ENCODE measurements around the gene CDC40. TPM values are rescaled to one million over a fixed set of nuclear protein-coding genes. Genes with fewer than 3 reads are reported as not detected.

Gene CDC40
- total RNA-seq, 1 donor from 2014 or later = 37.3 TPM

DNA sequence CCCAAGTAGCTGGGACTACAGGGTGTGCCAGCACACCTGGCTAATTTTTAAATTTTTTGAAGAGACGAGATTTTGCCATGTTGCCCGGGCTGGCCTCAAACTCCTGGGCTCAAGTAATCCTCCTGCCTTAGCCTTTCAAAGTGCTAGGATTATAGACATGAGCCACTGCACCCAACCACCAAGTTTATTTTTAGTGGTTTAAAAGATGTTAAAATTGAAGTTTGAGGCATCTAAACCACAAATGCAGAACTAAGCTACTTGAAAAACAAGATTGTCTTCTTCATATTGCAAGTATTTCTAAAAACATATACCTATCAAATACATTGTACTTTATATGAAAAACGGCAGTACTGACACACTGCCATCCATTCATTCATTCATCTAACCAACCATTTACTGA is 32.4 kb upstream of the CDC40 start:
- ChIA-PET CTCF (no interaction called here), POLR2A (interaction anchor here (0.7 to 1.0 kb wide), 3 partner anchors 13 to 799 kb away, joined by 3 to 4 read pairs (median 4); no protein-coding TSS in a partner anchor)
- no peaks in the 10 kb centered on the region for H3K36me3 Mint-ChIP-seq (ENCODE audit: low read depth)
- ATAC-seq (ENCODE audit: low read depth) (no peak), DNase-seq (no peak)
- H3K27ac Mint-ChIP-seq = peak overlapping the region; percentile 50
- no peaks in the 10 kb centered on the region for H3K27me3 Mint-ChIP-seq
- intact Hi-C loops (cut with micrococcal nuclease) = no loop called here
- H3K9me3 Mint-ChIP-seq = no peaks in the 10 kb centered on the region
- peak overlapping the region; percentile 55 for H3K4me3 Mint-ChIP-seq
- peaks cover 30% of the 10 kb centered on the region for H3K4me1 Mint-ChIP-seq
- TF ChIP-seq, protein P1, sequence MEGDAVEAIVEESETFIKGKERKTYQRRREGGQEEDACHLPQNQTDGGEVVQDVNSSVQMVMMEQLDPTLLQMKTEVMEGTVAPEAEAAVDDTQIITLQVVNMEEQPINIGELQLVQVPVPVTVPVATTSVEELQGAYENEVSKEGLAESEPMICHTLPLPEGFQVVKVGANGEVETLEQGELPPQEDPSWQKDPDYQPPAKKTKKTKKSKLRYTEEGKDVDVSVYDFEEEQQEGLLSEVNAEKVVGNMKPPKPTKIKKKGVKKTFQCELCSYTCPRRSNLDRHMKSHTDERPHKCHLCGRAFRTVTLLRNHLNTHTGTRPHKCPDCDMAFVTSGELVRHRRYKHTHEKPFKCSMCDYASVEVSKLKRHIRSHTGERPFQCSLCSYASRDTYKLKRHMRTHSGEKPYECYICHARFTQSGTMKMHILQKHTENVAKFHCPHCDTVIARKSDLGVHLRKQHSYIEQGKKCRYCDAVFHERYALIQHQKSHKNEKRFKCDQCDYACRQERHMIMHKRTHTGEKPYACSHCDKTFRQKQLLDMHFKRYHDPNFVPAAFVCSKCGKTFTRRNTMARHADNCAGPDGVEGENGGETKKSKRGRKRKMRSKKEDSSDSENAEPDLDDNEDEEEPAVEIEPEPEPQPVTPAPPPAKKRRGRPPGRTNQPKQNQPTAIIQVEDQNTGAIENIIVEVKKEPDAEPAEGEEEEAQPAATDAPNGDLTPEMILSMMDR (IDR thresholded peaks at IDR 0.05) = no peak

DNA sequence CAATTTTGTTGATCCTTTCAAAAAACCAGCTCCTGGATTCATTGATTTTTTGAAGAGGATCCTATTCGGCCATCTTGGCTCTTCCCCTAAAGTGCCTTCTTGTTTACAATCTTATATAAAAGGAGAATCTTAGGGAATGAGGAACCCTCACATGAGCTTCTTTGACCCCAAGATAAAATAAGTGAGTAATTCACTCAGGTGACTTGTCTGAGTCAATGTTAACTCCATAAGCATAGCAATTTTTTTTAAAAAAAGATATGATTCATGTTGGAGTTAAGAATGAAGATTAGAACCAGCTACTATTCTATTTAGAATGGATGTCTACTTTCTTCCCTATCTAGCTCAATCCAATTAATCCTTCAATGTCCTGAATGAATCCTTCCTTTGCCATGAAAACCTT is 21.7 kb upstream of the CDC40 start:
- Mint-ChIP-seq H3K27ac (no peak overlapping the region), H3K9me3 (no peaks in the 10 kb centered on the region), H3K4me3 (no peak overlapping the region), H3K36me3 (ENCODE audit: low read depth) (peaks cover 2% of the 10 kb centered on the region), H3K27me3 (no peaks in the 10 kb centered on the region), H3K4me1 (peaks cover 10% of the 10 kb centered on the region)
- intact Hi-C loops (cut with micrococcal nuclease) = no loop called here
- ChIA-PET CTCF (no interaction called here), POLR2A (no interaction called here)
- no peak for DNase-seq
- no peak for ATAC-seq (ENCODE audit: low read depth)
- TF ChIP-seq, protein P1 (IDR thresholded peaks at IDR 0.05) = no peak

DNA sequence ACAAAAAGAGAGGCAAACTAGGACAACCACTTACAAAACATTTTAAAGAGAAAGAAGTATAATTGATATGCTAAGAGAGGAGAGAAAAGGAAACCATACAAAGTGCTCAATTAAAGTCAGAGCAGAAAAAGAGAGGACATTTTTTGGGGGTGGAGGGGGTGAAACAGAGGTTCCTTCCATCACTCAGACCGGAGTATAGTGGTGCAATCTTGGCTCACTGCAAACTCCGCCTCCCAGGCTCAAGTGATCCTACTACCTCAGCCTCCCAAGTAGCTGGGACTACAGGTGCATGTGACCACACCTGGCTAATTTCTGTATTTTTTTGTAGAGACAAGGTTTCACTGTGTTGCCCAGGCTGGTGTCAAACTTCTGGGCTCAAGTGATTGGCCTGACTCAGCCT is 10.1 kb upstream of the CDC40 start:
- DNase-seq = no peak
- intact Hi-C loops (cut with micrococcal nuclease) = no loop called here
- ATAC-seq (ENCODE audit: low read depth) = no peak
- Mint-ChIP-seq H3K9me3 (no peaks in the 10 kb centered on the region), H3K4me3 (no peak overlapping the region), H3K36me3 (ENCODE audit: low read depth) (no peaks in the 10 kb centered on the region), H3K4me1 (no peaks in the 10 kb centered on the region), H3K27ac (no peak overlapping the region), H3K27me3 (no peaks in the 10 kb centered on the region)
- CTCF ChIA-PET = no interaction called here
- POLR2A ChIA-PET = no interaction called here
- TF ChIP-seq, protein P1 (IDR thresholded peaks at IDR 0.05) = no peak

DNA sequence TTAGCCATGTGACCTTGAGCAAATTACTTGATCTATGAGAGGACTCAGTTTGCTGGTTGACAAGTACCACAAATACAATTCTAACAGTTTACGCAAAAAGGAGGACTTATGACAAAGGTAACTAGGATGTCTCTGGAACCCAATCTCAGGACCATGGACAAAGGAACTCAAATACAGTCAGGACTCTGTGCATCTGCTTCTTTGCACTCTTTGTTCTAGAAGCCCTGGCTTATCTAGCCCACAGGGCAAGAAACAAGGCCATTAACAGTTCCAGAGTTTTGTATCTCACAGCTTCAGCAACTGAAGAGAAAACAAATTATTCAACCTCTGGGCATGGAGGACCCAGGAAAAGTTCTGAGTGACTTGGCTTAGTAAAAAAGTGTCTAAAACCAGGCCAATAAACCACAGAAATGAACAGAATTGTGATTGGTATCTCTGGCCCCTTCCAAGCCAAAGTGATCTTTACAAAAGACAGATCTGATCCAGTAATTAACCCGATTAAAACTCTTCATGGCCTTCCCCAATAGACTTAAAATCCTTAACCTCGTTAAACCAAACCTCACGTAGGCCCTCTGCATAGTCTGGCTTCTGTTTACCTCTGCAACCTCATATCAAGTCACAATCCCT is 6.6 kb upstream of the CDC40 start:
- no peaks in the 10 kb centered on the region for H3K27me3 Mint-ChIP-seq
- no peak overlapping the region for H3K27ac Mint-ChIP-seq
- ATAC-seq (ENCODE audit: low read depth) (no peak), DNase-seq (no peak)
- intact Hi-C loops (cut with micrococcal nuclease) = no loop called here
- CTCF ChIA-PET = no interaction called here
- peaks cover 5% of the 10 kb centered on the region for H3K4me1 Mint-ChIP-seq
- POLR2A ChIA-PET = no interaction called here
- no peaks in the 10 kb centered on the region for H3K36me3 Mint-ChIP-seq (ENCODE audit: low read depth)
- TF ChIP-seq, protein P1 (IDR thresholded peaks at IDR 0.05) = no peak
- H3K4me3 Mint-ChIP-seq = no peak overlapping the region
- no peaks in the 10 kb centered on the region for H3K9me3 Mint-ChIP-seq

DNA sequence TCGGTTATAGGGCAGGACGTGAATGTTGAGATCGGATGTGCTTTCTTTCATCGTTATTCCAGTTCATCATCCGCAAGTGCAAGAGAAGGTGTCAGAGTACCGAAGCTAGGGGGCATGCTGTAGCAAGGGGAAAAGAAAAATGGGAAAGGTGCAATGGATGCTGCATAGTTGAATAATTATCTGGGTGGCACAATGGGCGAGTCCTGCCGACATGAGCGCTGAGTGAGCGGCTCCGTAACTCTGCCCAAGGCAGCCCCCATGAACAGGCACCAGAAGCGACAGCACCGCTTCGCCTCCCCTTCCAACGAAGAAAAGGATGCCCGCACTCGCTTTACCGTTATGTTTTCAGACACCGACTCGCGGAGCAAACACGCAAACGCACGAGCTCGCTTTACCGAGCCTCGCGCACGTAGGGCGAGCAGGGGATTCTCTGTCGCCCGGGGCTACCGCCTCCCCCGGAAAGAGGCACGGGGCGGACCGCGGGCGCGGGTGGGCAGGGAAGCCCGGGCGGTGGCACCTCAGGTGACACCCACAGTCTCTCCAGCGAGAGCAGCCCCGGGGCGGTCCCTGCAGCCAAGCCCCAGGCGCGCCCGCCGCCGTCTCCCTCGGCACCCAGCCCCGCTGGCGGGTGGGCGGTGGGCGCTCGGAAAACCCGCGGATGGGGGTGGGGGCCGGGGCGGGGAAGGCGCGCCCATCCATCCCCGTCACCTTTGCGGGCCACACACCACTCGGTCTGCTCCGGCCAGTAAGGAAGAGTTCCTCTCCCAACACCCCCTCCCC is 1.4 kb upstream of the CDC40 start:
- no peaks in the 10 kb centered on the region for H3K9me3 Mint-ChIP-seq
- intact Hi-C loops (cut with micrococcal nuclease) = loop anchor here (1.0 to 5.0 kb wide), 5 partner anchors 77 to 474 kb away; no protein-coding TSS in a partner anchor
- peak overlapping the region; percentile 86 for H3K27ac Mint-ChIP-seq
- ChIA-PET POLR2A (interaction anchor here (0.8 to 4.6 kb wide), 8 partner anchors 27 to 991 kb away, joined by 3 to 86 read pairs (median 3); partner anchors contain the start of gene GTF3C6), CTCF (interaction anchor here (1.3 to 4.8 kb wide), 8 partner anchors 28 to 211 kb away, joined by 4 to 45 read pairs (median 7); no protein-coding TSS in a partner anchor)
- TF ChIP-seq, protein P1 (IDR thresholded peaks at IDR 0.05) = no peak
- peak; percentile 70 for DNase-seq
- ATAC-seq (ENCODE audit: low read depth) = peak; percentile 51
- H3K36me3 Mint-ChIP-seq (ENCODE audit: low read depth) = no peaks in the 10 kb centered on the region
- H3K4me3 Mint-ChIP-seq = no peak overlapping the region
- H3K27me3 Mint-ChIP-seq = no peaks in the 10 kb centered on the region
- H3K4me1 Mint-ChIP-seq = peaks cover 5% of the 10 kb centered on the region
